ENCODE results near the gene CRYGN. TPM values are rescaled to one million over a fixed set of nuclear protein-coding genes. Genes with fewer than 3 reads are reported as not detected.

CRYGN gene
- total and polyA plus RNA-seq, 9 of the 15 experiments (the other 6 are each of a cell fraction or from before 2014, with no cell fraction given): not detected

- in situ Hi-C loops (cut with MboI): no loop called here
- Histone ChIP-seq H3K4me3 (no peak overlapping the region), H3K9ac (ENCODE audit: insufficient read depth in 1 of 2, low read depth in 2 of 2, low read length in 2 of 2) (no peak overlapping the region), H3K4me1 (replicated peaks in 1 of 2; ENCODE audit: control insufficient read depth in 2 of 2, insufficient read depth in 2 of 2, low read length in 2 of 2) (peaks cover 0 to 4% of the 10 kb centered on the region in 2 experiments; a peak in 1 of 5 replicates), H3K79me2 (ENCODE audit: control insufficient read depth, insufficient read depth, low read length) (no peaks in the 10 kb centered on the region), H4K20me1 (replicated peaks; ENCODE audit: control insufficient read depth, insufficient read depth, low read length) (no peaks in the 10 kb centered on the region), H3K9me3 (replicated peaks; ENCODE audit: control insufficient read depth, insufficient read depth, low read depth, low read length) (peaks cover 21% of the 10 kb centered on the region), H3K4me2 (ENCODE audit: insufficient read depth, low read length) (no peak overlapping the region), H2AFZ (ENCODE audit: low read depth, low read length) (no peak overlapping the region), H3K27me3 (ENCODE audit: control insufficient read depth in 2 of 2, insufficient read depth in 2 of 2, low read length in 2 of 2) (peaks cover under 1 to 17% of the 10 kb centered on the region in 2 experiments; a peak in 3 of 5 replicates), H3K9me1 (ENCODE audit: control insufficient read depth, insufficient read depth, low read length) (no peaks in the 10 kb centered on the region), H3K27ac (ENCODE audit: extremely low read depth, low read depth, low read length) (no peak overlapping the region), H3K36me3 (ENCODE audit: control insufficient read depth, insufficient read depth, low read length) (no peaks in the 10 kb centered on the region)
- FAIRE-seq (no peak), ATAC-seq (no peak), DNase-seq (ENCODE audit: extremely low read depth in 1 of 4, low spot score in 3 of 4) (no peak)
- no TSS peak for BruUV-seq (replicated peaks)
- TF ChIP-seq ZNF274 (IDR thresholded peaks at IDR 0.05; ENCODE audit: borderline replicate concordance, low read depth, low read length) (no peak), MEIS2 (IDR thresholded peaks at IDR 0.05; ENCODE audit: partially characterized antibody) (no peak), CBX3 (IDR thresholded peaks at IDR 0.05; ENCODE audit: borderline replicate concordance in 1 of 2, low read length in 2 of 2) (peak in 1 of 2 experiments; percentile 84; a peak in 2 of 3 replicates), NR2F6 (CRISPR knock-in tag; IDR thresholded peaks at IDR 0.05) (no peak), ZBED1 (IDR thresholded peaks at IDR 0.05) (no peak), POLR2A (conservative IDR thresholded peaks at IDR 0.05) (no peak), TRIM28 (IDR thresholded peaks at IDR 0.05) (0 out of 2 replicates have a peak, but pooled peaks have one; percentile 53), ZBTB49 (CRISPR knock-in tag; IDR thresholded peaks at IDR 0.05; ENCODE audit: borderline replicate concordance) (no peak), ZNF77 (CRISPR knock-in tag; IDR thresholded peaks at IDR 0.05) (no peak), CBX5 (IDR thresholded peaks at IDR 0.05; ENCODE audit: borderline replicate concordance, low read depth) (peak; percentile 44)
- intact Hi-C loops (cut with micrococcal nuclease): no loop called here
- ChIA-PET POLR2A (interaction anchor here (0.7 kb wide), 1 partner anchor 27 kb away, joined by 4 read pairs; no protein-coding TSS in a partner anchor), CTCF (ENCODE audit: low intra/inter-chr PET ratio) (no interaction called here)
- WGBS (ENCODE audit: insufficient coverage, low coverage, missing lambda C conversion rate): 4% methylated on average over 5 of the region's 5 CpGs
Measured at GRCh38 chr7:151422212-151422611, 17.7 kb downstream of the CRYGN start.
